GM21423 (cell line): ENCODE measurements around the gene CACNA1A.
"Not testable (repeated sequence)": the region's sequence is repeated elsewhere in the genome, so short reads cannot be mapped to it uniquely, and the experiment has no call there.

Source experiments
- ATAC-seq: cut with Tn5 transposase; IDR thresholded peaks from one replicate; pipeline ENCODE4 v1.9.1; 2021; ENCODE audit warnings: mild to moderate bottlenecking, moderate library complexity; ENCODE audit not compliant: unreplicated experiment

CACNA1A gene

DNA sequence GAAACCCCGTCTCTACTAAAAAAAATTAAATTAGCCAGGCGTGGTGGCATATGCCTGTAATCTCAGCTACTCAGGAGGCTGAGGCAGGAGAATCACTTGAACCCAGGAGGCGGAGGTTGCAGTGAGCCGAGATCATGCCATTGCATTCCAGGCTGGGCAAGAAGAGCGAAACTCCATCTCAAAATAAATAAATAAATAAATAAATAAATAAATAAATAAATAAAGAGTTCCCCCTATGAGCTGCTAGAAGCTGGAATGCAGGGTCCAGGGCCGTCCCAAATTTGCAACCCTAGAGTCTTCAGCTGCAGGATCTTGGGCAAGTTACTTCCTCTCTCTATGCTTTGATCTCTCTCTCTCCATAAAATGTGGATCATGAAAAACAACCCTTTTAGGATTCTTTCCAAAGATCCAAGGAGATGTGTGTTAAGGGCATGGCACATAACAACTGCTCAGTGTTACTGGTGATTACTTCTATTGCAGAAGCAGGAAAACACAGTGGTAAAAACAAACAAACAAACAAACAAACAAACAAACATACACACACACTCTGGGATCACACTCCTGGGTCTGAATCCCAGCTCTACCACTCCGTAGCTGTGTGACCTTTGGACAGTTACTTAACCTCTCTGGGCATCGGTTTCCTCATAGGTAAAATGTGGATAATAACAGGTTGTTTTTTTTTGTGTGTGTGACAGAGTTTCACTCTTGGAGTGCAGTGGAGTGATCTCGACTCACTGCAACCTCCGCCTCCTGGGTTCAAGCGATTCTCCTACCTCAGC lies 78.8 kb downstream of the CACNA1A start:
- ATAC-seq = no peak

GRCh38 chr19:13425875-13426274 lies 80.4 kb downstream of the CACNA1A start:
- ATAC-seq = not testable (repeated sequence)

DNA sequence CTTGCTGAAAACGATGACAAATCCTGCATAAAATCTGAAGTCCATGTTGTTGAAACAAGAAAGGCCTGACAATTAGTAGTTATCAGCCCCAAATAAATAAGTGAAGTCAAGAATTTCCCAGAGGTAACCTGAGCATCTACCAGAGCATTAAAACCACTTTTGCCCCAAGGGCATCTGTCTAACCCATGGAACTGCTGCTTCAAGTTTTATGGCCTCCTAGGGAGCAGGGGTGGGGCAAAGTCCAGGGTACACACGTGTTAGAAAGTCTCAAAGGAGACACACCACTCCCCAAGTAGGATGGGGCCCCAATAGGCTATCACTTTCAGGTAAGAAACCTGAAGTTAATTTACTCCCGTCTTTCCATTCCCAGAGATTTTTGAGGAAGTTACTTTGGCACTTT lies 81.1 kb downstream of the CACNA1A start:
- no peak for ATAC-seq

DNA sequence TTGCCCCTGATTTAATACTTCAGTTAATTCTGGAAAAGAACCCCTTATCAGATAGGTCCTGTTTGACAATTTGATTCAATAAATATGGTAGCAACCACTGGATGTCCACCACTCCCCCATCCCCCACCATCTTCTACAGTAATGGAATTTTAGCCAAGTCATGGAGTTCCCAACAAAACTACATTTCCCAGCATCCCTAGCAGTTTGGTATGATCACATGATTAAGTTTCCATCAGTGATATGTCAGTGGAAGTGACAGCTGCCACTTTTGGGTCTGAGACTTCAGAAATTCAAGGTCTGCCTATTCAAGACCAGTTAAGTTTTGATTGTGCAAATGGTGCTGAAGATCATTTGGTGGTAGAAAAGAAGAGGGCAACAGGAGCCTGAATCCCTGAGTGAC lies 85.5 kb downstream of the CACNA1A start:
- ATAC-seq = no peak

- ATAC-seq = no peak
Observed at GRCh38 chr19:13417054-13417453, 89.2 kb downstream of the CACNA1A start.

- no peak for ATAC-seq
Observed at GRCh38 chr19:13411899-13412298, 94.4 kb downstream of the CACNA1A start.

DNA sequence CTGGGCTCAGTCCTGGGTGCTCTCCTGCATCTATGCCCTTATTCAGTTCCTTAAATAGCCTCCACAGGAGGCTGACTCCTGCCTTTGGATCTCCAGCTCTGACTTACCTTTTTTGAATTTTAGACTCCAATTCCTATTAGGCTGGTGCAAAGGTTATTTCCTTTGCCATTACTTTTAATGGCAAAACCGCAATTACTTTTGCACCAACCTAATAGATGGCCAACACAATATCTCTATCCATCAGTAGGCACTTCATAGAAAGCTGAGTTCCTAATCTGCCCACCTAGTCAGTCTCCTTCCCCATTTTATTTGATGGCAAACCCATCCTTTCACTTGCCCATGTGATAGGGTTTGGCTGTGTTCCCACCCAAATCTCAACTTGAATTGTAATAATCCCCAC lies 95.3 kb downstream of the CACNA1A start:
- no peak for ATAC-seq

GRCh38 chr19:13408889-13409518 lies 97.3 kb downstream of the CACNA1A start:
- ATAC-seq = no peak

DNA sequence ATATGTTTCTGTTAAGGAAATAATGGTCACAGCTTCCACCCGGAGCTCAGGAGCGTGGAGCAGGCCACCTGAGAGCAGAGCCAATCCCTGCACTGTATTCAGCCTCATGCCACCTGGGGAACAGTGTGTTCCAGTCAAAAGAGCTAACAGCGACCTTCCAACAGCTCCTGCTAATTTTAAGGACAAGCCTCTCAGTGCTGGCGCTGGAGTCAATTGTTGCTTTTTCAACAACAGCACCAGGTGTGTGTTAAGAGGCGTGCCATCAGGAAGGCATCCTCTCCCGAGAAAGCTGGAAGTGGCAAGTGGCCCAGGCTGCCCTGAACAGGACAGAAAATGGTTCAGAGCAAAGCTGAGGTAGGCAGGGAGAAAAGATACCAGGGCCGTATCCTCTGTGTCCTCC lies 102.0 kb downstream of the CACNA1A start:
- ATAC-seq = no peak

DNA sequence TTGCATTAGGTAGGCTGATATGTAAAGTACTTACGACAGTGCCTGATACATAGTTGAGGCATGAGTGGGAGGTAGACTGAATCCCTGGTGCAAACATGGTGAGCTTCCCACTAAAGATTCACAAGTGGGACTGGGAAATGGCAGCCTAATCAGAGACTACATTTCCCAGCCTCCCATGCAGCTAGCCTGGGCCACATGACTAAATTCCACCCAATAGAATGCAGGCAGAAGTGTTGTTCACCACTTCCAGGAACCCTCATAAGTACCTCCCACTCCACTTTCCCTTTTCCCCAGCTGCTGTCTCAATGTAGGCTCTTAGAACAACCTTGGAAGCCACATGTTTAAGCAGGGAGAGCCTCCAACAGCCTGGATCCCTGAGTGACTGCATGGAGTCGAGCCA lies 104.9 kb downstream of the CACNA1A start:
- ATAC-seq = no peak

DNA sequence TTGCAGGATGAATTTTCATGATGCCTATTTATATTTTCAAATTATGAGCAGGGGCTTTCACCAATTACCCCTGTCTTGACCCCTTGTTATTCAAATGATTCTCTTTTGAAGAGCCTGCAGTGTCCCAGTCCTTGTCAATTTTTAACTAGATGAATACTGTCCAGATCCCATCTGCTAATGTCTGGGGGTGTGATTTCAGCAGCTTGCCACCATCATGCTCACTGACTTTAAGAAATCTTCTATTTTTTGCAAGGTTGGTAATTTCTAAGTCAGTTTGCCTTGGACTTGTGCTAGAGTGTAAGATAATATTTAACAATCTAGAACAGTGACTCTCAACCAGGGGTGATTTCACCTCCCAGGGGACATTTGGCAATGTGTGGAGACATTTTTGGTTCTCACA lies 106.0 kb downstream of the CACNA1A start:
- ATAC-seq = no peak

- ATAC-seq = no peak
Observed at GRCh38 chr19:13399746-13400145, 106.5 kb downstream of the CACNA1A start.

DNA sequence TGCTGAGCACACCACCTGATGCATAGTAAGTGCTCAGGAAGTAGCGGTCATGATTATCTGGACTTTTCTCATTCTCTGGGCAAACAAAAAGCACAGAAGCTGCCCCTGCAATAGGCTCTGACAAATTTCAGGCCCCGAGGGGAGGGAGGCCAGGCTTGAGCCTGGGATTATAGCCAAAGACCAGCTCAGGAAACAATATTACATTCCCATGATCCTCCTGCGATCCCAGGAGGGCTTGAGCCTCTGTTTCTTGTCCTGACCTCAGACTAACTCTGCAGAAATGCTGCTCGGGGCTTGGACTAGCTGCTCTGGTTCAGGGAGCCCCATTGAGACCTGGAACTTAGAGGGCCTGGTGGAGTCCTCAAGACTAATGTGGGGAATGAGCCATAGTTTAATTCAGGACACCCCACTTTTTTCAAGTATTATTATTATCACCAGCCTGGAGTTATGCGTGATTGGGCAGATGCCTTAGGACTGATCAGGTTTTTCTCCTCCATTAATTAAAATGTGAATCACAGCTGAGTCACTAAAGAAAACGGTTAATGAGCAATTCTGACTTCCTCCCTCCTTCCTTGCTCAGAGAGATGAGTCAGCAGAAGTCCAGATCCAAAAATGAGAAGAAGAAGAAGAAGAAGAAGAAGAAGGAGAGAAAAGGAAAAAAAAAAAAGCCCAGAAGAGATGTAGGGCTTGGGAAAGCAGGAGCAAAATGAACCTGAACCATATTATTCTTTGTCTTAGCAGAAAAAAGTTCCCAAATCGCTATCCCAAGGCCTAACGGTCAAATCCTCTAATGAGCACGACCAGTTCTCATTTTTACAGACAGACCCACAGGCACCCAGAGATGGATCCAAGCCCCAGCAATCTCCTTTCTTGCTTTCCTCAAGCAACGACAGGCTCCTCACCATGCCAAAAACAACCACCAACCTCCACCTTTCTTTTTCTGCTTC lies 107.2 kb downstream of the CACNA1A start:
- no peak for ATAC-seq

DNA sequence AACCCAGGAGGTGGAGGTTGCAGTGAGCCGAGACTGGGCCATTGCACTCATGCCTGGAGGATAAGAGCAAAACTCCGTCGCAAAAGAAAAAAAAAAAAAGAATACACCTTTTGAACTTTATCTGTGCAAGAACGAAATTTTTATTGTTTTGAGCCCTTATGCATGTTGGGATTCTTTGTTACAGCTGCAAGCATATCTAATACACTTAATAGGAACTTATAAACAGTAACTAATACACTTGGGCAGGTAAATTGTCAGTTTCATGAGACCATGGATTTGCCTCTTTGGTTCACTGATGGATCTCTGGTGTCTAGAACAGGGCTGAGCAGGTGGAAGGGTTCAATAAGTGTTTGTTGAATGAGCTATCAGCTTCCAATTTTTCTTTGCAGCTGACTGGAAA lies 108.1 kb downstream of the CACNA1A start:
- no peak for ATAC-seq

DNA sequence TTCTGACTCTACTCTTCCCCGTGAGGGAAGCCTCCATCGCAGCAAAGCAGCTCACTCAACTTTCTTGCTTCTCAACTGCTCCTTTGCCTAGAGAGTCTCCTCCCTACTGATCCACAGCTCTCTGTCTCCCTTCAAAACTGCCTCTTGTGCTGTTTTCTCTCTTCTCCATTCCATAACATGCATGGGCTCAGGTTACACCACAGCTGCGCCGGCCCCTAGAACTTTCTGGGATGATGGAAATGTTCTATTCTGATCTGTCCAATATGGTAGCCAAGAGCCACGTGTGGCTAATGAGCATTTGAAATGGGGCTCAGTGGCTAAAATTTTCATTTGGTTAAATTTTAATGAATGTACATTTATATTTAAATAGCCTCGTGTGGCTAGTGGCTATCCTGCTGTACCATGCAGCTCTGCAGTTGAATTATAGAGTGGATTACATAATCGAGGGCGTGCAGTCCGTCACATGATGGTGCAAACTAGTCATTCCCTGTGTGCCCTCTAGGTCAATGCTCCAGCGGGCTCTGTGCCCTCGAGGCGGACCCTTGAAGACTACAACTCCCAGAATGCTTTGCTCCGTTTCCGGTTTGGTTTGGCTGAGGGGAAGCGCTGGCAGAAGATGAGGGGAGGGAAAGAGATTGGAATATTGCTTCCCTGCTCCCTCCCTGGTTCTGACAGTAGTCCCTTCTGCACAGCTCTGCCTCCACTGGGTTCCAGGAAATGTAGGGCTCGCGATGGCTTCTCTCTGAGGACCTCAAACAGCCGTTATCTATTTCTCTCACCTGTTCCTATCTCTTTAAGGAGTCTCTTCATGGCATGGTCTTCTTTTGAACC lies 109.8 kb downstream of the CACNA1A start:
- ATAC-seq = no peak

GRCh38 chr19:13382633-13382938 lies 123.7 kb downstream of the CACNA1A start:
- no peak for ATAC-seq

GRCh38 chr19:13381827-13382632 lies 124.2 kb downstream of the CACNA1A start:
- ATAC-seq = no peak

- no peak for ATAC-seq
Observed at GRCh38 chr19:13376537-13376936, 129.7 kb downstream of the CACNA1A start.

DNA sequence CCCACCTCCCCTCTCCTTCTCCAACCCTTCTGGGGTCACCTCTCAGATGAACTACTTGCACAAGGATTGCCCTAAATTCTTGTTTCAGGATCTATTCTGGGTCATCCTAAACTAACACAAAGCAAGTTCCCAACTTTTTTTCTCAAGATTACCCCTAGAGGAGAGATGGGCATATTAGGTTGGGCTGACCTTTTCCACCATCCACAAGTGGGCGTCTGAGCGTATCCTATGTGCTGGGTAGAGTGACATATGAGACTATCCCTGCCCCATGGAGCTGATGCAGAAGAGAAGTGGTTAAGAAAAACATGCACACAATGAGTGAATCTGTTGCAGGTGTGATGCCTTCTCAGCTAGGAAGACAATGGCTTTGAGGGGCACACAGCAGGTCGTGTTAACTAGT lies 132.7 kb downstream of the CACNA1A start:
- ATAC-seq = no peak

DNA sequence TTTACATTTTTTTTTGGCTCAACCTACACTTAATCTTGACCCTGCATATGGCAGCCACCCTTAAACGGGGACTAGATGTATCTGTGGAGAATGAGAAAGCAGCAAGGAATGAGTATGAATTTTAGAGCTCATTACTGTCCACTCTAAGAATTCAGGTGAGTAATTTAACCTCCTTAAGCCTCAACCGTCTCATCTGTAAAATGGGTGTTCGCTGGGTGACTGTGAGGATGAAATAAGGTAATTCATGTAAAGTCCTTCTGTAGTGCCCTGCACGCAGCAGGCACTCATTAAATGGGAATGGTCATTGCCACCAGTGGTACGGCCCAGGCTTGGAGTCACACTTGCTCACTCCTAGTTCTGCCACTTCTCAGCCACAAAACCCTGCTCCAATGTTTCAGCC lies 135.3 kb downstream of the CACNA1A start:
- no peak for ATAC-seq
